Measurements from ENCODE around the gene LGALS4. TPM values are rescaled to one million over a fixed set of nuclear protein-coding genes. Genes with fewer than 3 reads are reported as not detected.
A peak's percentile ranks its signal among the peaks of the same experiment; 100 is the strongest.

LGALS4 gene
- total and polyA plus RNA-seq, 9 of the 15 experiments (the other 6 are each of a cell fraction or from before 2014, with no cell fraction given), result 0.08 to 1.1 (median 0.30) TPM; not detected in 3

GRCh38 chr19:38849147-38849859 is 36.6 kb upstream of the LGALS4 start (continued):
- TF ChIP-seq, protein P1, sequence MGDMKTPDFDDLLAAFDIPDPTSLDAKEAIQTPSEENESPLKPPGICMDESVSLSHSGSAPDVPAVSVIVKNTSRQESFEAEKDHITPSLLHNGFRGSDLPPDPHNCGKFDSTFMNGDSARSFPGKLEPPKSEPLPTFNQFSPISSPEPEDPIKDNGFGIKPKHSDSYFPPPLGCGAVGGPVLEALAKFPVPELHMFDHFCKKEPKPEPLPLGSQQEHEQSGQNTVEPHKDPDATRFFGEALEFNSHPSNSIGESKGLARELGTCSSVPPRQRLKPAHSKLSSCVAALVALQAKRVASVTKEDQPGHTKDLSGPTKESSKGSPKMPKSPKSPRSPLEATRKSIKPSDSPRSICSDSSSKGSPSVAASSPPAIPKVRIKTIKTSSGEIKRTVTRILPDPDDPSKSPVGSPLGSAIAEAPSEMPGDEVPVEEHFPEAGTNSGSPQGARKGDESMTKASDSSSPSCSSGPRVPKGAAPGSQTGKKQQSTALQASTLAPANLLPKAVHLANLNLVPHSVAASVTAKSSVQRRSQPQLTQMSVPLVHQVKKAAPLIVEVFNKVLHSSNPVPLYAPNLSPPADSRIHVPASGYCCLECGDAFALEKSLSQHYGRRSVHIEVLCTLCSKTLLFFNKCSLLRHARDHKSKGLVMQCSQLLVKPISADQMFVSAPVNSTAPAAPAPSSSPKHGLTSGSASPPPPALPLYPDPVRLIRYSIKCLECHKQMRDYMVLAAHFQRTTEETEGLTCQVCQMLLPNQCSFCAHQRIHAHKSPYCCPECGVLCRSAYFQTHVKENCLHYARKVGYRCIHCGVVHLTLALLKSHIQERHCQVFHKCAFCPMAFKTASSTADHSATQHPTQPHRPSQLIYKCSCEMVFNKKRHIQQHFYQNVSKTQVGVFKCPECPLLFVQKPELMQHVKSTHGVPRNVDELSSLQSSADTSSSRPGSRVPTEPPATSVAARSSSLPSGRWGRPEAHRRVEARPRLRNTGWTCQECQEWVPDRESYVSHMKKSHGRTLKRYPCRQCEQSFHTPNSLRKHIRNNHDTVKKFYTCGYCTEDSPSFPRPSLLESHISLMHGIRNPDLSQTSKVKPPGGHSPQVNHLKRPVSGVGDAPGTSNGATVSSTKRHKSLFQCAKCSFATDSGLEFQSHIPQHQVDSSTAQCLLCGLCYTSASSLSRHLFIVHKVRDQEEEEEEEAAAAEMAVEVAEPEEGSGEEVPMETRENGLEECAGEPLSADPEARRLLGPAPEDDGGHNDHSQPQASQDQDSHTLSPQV (IDR thresholded peaks at IDR 0.05), result peak; percentile 73
- TF ChIP-seq FOXK2 (conservative IDR thresholded peaks at IDR 0.05 in 1 of 2, IDR thresholded peaks at IDR 0.05 in 1 of 2; ENCODE audit: low read depth in 2 of 2) (peak in 1 of 2 experiments; percentile 51; a peak in 1 of 4 replicates), BRF2 (IDR thresholded peaks at IDR 0.05; ENCODE audit: borderline replicate concordance, insufficient read depth, insufficient read length) (no peak), ELF2 (CRISPR knock-in tag; IDR thresholded peaks at IDR 0.05) (peak; percentile 64; the same call in 1 of the 2 replicates), MAX (CRISPR knock-in tag; IDR thresholded peaks at IDR 0.05) (peak; percentile 93), ZFPM2 (CRISPR knock-in tag; IDR thresholded peaks at IDR 0.05) (peak; percentile 71; the same call in 1 of the 2 replicates), CREBBP (IDR thresholded peaks at IDR 0.05; ENCODE audit: low read depth, low read length) (no peak), ZFX (CRISPR knock-in tag; IDR thresholded peaks at IDR 0.05) (peak; percentile 67), SIN3A (IDR thresholded peaks at IDR 0.05; ENCODE audit: borderline replicate concordance in 2 of 2, control insufficient read depth in 1 of 2, low read depth in 2 of 2, low read length in 2 of 2) (peak in 1 of 2 experiments; percentile 91; a peak in 1 of 4 replicates), NFE2 (IDR thresholded peaks at IDR 0.05; ENCODE audit: low read depth) (no peak)
- TF ChIP-seq, protein P2, sequence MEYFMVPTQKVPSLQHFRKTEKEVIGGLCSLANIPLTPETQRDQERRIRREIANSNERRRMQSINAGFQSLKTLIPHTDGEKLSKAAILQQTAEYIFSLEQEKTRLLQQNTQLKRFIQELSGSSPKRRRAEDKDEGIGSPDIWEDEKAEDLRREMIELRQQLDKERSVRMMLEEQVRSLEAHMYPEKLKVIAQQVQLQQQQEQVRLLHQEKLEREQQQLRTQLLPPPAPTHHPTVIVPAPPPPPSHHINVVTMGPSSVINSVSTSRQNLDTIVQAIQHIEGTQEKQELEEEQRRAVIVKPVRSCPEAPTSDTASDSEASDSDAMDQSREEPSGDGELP (CRISPR knock-in tag; IDR thresholded peaks at IDR 0.05; ENCODE audit: borderline replicate concordance), result peak; percentile 72
- TF ChIP-seq, protein P3, sequence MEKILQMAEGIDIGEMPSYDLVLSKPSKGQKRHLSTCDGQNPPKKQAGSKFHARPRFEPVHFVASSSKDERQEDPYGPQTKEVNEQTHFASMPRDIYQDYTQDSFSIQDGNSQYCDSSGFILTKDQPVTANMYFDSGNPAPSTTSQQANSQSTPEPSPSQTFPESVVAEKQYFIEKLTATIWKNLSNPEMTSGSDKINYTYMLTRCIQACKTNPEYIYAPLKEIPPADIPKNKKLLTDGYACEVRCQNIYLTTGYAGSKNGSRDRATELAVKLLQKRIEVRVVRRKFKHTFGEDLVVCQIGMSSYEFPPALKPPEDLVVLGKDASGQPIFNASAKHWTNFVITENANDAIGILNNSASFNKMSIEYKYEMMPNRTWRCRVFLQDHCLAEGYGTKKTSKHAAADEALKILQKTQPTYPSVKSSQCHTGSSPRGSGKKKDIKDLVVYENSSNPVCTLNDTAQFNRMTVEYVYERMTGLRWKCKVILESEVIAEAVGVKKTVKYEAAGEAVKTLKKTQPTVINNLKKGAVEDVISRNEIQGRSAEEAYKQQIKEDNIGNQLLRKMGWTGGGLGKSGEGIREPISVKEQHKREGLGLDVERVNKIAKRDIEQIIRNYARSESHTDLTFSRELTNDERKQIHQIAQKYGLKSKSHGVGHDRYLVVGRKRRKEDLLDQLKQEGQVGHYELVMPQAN (IDR thresholded peaks at IDR 0.05; ENCODE audit: borderline replicate concordance), result peak; percentile 87; the same call in 1 of the 2 replicates
